Trophoblast cell (in vitro differentiated cells and primary cell): ENCODE measurements around the gene SMG6.

Experiments
- DNase-seq, 2 donors: peaks; one replicate each; pipeline ENCODE4 v3.0.0-alpha.2; 2016
- H2AFZ ChIP-seq: 2 replicates; pipeline ENCODE4 v1.6.1; 2013; ENCODE audit warnings: low read length, moderate library complexity, mild to moderate bottlenecking; ENCODE audit not compliant: insufficient read depth, poor library complexity
- H2AK5ac ChIP-seq: 2 replicates; pipeline ENCODE4 v1.6.1; 2013; ENCODE audit warnings: mild to moderate bottlenecking, low read length
- H2BK120ac ChIP-seq: 2 replicates; pipeline ENCODE4 v1.6.1; 2013; ENCODE audit warnings: low read length, mild to moderate bottlenecking, moderate library complexity; ENCODE audit not compliant: insufficient read depth, poor library complexity
- H2BK12ac ChIP-seq: 2 replicates; pipeline ENCODE4 v1.6.1; 2013; ENCODE audit warnings: mild to moderate bottlenecking, low read length, moderate library complexity
- H2BK5ac ChIP-seq: 2 replicates; pipeline ENCODE4 v1.6.1; 2013; ENCODE audit warnings: low read length, low read depth, moderate library complexity, mild to moderate bottlenecking; ENCODE audit not compliant: poor library complexity
- H3K14ac ChIP-seq: 2 replicates; pipeline ENCODE4 v1.6.1; 2013; ENCODE audit warnings: mild to moderate bottlenecking, low read length
- H3K18ac ChIP-seq: 2 replicates; pipeline ENCODE4 v1.6.1; 2013; ENCODE audit warnings: mild to moderate bottlenecking, low read length
- H3K23ac ChIP-seq: 2 replicates; pipeline ENCODE4 v1.6.1; 2013; ENCODE audit warnings: low read length
- H3K27ac ChIP-seq: 2 replicates; pipeline ENCODE4 v1.5.1; 2013; ENCODE audit warnings: low read depth, mild to moderate bottlenecking, inconsistent platforms, low read length, moderate library complexity
- H3K27me3 ChIP-seq: 2 replicates; pipeline ENCODE4 v1.6.1; 2013; ENCODE audit warnings: inconsistent platforms, mild to moderate bottlenecking, low read length, moderate library complexity; ENCODE audit not compliant: insufficient read depth
- H3K36me3 ChIP-seq, 2 experiments: 1 replicate in 1 of 2; 2 replicates in 1 of 2; pipeline ENCODE4 v1.6.1; 2013; ENCODE audit warnings: low read length in 2 of 2, mild to moderate bottlenecking in 2 of 2, moderate library complexity in 1 of 2; ENCODE audit not compliant: insufficient read depth in 2 of 2, control insufficient read depth in 1 of 2
- H3K4ac ChIP-seq: 2 replicates; pipeline ENCODE4 v1.6.1; 2013; ENCODE audit warnings: low read depth, mild to moderate bottlenecking, low read length, moderate library complexity
- H3K4me1 ChIP-seq, 2 experiments: 1 replicate in 1 of 2; 2 replicates in 1 of 2; pipeline ENCODE4 v1.6.1; 2013; ENCODE audit warnings: low read length in 2 of 2, mild to moderate bottlenecking in 2 of 2, moderate library complexity in 1 of 2; ENCODE audit not compliant: insufficient read depth in 2 of 2, control insufficient read depth in 1 of 2
- H3K4me2 ChIP-seq: 2 replicates; pipeline ENCODE4 v1.6.1; 2013; ENCODE audit warnings: inconsistent platforms, mild to moderate bottlenecking, low read length, moderate library complexity
- H3K4me3 ChIP-seq: 2 replicates; pipeline ENCODE4 v1.5.1; 2013; ENCODE audit warnings: mild to moderate bottlenecking, low read depth, low read length, inconsistent platforms
- H3K79me1 ChIP-seq: one replicate; pipeline ENCODE4 v1.6.1; 2013; ENCODE audit warnings: low read length
- H3K79me2 ChIP-seq: 2 replicates; pipeline ENCODE4 v1.6.1; 2013; ENCODE audit warnings: low read length, mild to moderate bottlenecking; ENCODE audit not compliant: control insufficient read depth, insufficient read depth, poor library complexity
- H3K9ac ChIP-seq: 2 replicates; pipeline ENCODE4 v1.6.1; 2013; ENCODE audit warnings: mild to moderate bottlenecking, low read length
- H3K9me3 ChIP-seq: 2 replicates; pipeline ENCODE4 v1.6.1; 2013; ENCODE audit warnings: low read depth, mild to moderate bottlenecking, control low read depth, inconsistent platforms, low read length; ENCODE audit not compliant: insufficient read depth
- H4K12ac ChIP-seq: 2 replicates; pipeline ENCODE4 v1.6.1; 2013; ENCODE audit warnings: low read depth, mild to moderate bottlenecking, low read length, moderate library complexity
- H4K8ac ChIP-seq: 2 replicates; pipeline ENCODE4 v1.6.1; 2013; ENCODE audit warnings: low read depth, mild to moderate bottlenecking, low read length, moderate library complexity
- H4K91ac ChIP-seq: one replicate; pipeline ENCODE4 v1.6.1; 2013; ENCODE audit warnings: low read depth, mild to moderate bottlenecking, low read length, moderate library complexity
- WGBS: extraction: QIAGEN DNeasy Blood & Tissue Kit; methylation state at CpG from one replicate; pipeline ENCODE4 v1.1.7; 2013; ENCODE audit warnings: missing lambda C conversion rate; ENCODE audit not compliant: insufficient read length, insufficient coverage; ENCODE audit errors: extremely low coverage; 5-methylcytosine and 5-hydroxymethylcytosine counted together

SMG6 gene

GRCh38 chr17:2323629-2324314, 20.2 kb upstream of the SMG6 start:
- no peak overlapping the region for H3K27ac ChIP-seq
- no peak overlapping the region for H3K18ac ChIP-seq
- H4K91ac ChIP-seq: no peak overlapping the region
- H2BK120ac ChIP-seq: no peak overlapping the region
- no peak overlapping the region for H2BK12ac ChIP-seq
- H3K4ac ChIP-seq: no peak overlapping the region
- H2BK5ac ChIP-seq: no peak overlapping the region
- H3K27me3 ChIP-seq: no peaks in the 10 kb centered on the region
- H4K8ac ChIP-seq: no peak overlapping the region
- no peak overlapping the region for H3K23ac ChIP-seq
- H3K79me2 ChIP-seq: no peaks in the 10 kb centered on the region
- no peak overlapping the region for H3K14ac ChIP-seq
- H4K12ac ChIP-seq: no peak overlapping the region
- no peak overlapping the region for H2AK5ac ChIP-seq
- no peak overlapping the region for H3K9ac ChIP-seq
- no CpG with 5 or more reads among the region's 2 CpGs for WGBS
- H3K79me1 ChIP-seq: no peaks in the 10 kb centered on the region
- H3K4me3 ChIP-seq: no peak overlapping the region
- no peaks in the 10 kb centered on the region for H3K9me3 ChIP-seq
- H3K36me3 ChIP-seq: peaks cover 20 to 45% of the 10 kb centered on the region in 2 experiments
- H3K4me2 ChIP-seq: no peak overlapping the region
- H2AFZ ChIP-seq: no peak overlapping the region
- no peak for DNase-seq
- no peaks in the 10 kb centered on the region for H3K4me1 ChIP-seq

DNA sequence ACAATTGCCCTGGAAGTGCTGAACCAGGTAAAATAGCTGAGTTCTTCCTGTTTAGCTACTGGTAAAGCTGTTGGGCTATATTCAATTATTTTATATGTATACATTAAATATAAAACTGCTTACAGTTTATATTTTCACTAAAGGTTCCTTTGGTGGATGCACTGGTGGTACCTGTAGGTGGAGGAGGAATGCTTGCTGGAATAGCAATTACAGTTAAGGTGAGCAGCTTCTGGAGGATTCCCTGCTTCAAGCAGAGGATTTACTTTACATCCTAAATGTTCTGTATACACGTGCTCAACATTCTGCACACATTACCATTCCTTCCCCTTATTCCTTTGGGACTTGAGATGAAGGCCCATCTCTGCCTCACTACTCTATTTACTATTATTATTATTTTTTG, 17.8 kb upstream of the SMG6 start:
- Histone ChIP-seq H3K27me3 (no peaks in the 10 kb centered on the region), H2BK5ac (no peak overlapping the region), H2AFZ (no peak overlapping the region), H3K79me2 (no peaks in the 10 kb centered on the region), H3K4ac (no peak overlapping the region), H3K4me2 (no peak overlapping the region), H3K14ac (no peak overlapping the region), H3K18ac (no peak overlapping the region), H3K4me3 (no peak overlapping the region), H3K27ac (no peak overlapping the region), H4K8ac (no peak overlapping the region), H3K36me3 (peaks cover 8 to 36% of the 10 kb centered on the region in 2 experiments), H3K23ac (no peak overlapping the region), H3K9me3 (no peaks in the 10 kb centered on the region), H2BK120ac (no peak overlapping the region), H3K4me1 (no peaks in the 10 kb centered on the region), H4K91ac (no peak overlapping the region), H2BK12ac (no peak overlapping the region), H2AK5ac (no peak overlapping the region), H3K79me1 (no peaks in the 10 kb centered on the region), H4K12ac (no peak overlapping the region), H3K9ac (no peak overlapping the region)
- no peak for DNase-seq
- no CpG with 5 or more reads among the region's 1 CpG for WGBS

GRCh38 chr17:2319051-2319450, 15.5 kb upstream of the SMG6 start:
- no peak overlapping the region for H3K4ac ChIP-seq

GRCh38 chr17:2317796-2318195, 14.2 kb upstream of the SMG6 start:
- no peak for DNase-seq
- Histone ChIP-seq H3K4me2 (no peak overlapping the region), H2AFZ (no peak overlapping the region), H2BK12ac (no peak overlapping the region), H4K8ac (no peak overlapping the region), H3K4me1 (no peaks in the 10 kb centered on the region), H3K4me3 (no peak overlapping the region), H3K27me3 (no peaks in the 10 kb centered on the region), H3K79me2 (no peaks in the 10 kb centered on the region), H2BK120ac (no peak overlapping the region), H4K12ac (no peak overlapping the region), H3K27ac (no peak overlapping the region), H3K4ac (no peak overlapping the region), H3K9me3 (no peaks in the 10 kb centered on the region), H3K14ac (no peak overlapping the region), H4K91ac (no peak overlapping the region), H3K23ac (no peak overlapping the region), H3K79me1 (no peaks in the 10 kb centered on the region), H3K36me3 (peaks cover 5 to 11% of the 10 kb centered on the region in 2 experiments), H3K18ac (no peak overlapping the region), H3K9ac (no peak overlapping the region), H2BK5ac (no peak overlapping the region), H2AK5ac (no peak overlapping the region)
- no CpG with 5 or more reads among the region's 3 CpGs for whole genome bisulfite sequencing

More at GRCh38 chr17:2319051-2319450, 15.5 kb upstream of the SMG6 start:
- H3K23ac ChIP-seq: no peak overlapping the region
- no peak overlapping the region for H4K91ac ChIP-seq
- no peak overlapping the region for H3K27ac ChIP-seq
- no peak overlapping the region for H2AK5ac ChIP-seq
- no peaks in the 10 kb centered on the region for H3K27me3 ChIP-seq
- H2BK120ac ChIP-seq: no peak overlapping the region
- no peaks in the 10 kb centered on the region for H3K79me1 ChIP-seq
- no peak overlapping the region for H3K18ac ChIP-seq
- no peaks in the 10 kb centered on the region for H3K9me3 ChIP-seq
- no peaks in the 10 kb centered on the region for H3K79me2 ChIP-seq
- H3K36me3 ChIP-seq: peaks cover 6 to 22% of the 10 kb centered on the region in 2 experiments
- DNase-seq: no peak
- no peak overlapping the region for H3K9ac ChIP-seq
- H2AFZ ChIP-seq: no peak overlapping the region
- H2BK5ac ChIP-seq: no peak overlapping the region
- no peak overlapping the region for H3K4me3 ChIP-seq
- H3K14ac ChIP-seq: no peak overlapping the region
- no peak overlapping the region for H4K8ac ChIP-seq
- no peaks in the 10 kb centered on the region for H3K4me1 ChIP-seq
- no peak overlapping the region for H3K4me2 ChIP-seq
- H4K12ac ChIP-seq: no peak overlapping the region
- H2BK12ac ChIP-seq: no peak overlapping the region
